HG03066 (cell line): Measurements from ENCODE around the gene AOX1.
"Not testable (repeated sequence)": the region's sequence is repeated elsewhere in the genome, so short reads cannot be mapped to it uniquely, and the experiment has no call there.

Source experiments
- ATAC-seq: cut with Tn5 transposase; IDR thresholded peaks from one replicate; pipeline ENCODE4 v1.9.1; 2021; ENCODE audit warnings: low read depth; ENCODE audit not compliant: unreplicated experiment

The AOX1 gene

DNA sequence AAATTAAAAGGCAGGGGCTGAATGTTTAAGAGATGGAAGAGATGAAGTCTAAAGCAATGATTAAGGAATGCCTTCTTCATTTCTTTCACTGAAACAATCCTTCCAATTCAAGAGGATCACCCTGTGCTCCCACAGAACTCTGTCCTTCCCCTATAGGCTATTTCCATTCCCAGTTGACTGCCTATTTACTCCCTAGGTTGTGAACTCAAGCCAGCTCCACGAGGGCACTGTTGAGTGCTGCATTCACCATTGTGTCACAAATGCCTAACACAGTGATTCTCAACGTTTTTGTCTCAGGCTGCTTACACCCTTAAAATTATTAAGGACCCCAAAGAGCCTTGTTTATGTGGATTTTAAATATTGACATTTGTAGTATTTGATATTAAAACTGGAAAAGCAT is 112.4 kb downstream of the AOX1 start:
- no peak for ATAC-seq

- ATAC-seq: no peak
These were observed 113.5 kb downstream of the AOX1 start for GRCh38 chr2:200699310-200699709.

DNA sequence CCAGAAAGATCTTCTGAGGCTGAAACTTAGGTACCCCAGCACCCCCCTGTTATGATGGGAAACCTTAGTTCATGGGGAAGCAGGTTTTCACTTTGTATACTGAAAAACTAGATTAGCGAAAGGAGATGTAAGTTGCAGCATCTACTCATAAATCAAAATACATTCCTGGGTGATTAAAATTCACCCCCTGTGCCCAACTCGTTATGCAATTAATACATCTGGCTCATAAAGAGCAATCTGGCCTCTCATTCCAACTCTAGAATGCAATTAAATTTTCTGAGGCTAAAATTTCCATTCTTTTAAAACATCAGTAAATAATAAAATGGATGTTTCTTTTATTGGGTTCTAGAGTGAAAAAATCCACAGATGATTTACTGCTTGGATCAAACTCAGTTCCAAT is 115.0 kb downstream of the AOX1 start:
- ATAC-seq: no peak

DNA sequence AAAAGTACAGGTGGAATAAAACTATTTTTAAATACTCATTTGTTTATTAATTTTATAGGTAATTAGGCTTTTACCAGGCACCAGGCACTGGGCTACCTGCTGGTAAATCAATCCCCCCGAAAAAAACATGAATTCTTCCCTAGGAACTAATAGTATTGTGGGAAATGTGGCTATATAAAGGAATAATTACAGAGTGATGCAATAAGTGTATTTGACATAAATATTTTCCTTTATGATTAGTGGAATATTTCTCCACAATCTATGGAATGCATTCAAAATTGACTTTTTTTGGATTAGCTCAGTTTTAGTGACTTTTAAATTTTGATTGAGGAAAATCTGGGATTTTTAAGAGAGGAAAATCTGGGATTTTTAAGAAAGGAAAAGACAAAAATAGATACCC is 116.2 kb downstream of the AOX1 start:
- no peak for ATAC-seq

DNA sequence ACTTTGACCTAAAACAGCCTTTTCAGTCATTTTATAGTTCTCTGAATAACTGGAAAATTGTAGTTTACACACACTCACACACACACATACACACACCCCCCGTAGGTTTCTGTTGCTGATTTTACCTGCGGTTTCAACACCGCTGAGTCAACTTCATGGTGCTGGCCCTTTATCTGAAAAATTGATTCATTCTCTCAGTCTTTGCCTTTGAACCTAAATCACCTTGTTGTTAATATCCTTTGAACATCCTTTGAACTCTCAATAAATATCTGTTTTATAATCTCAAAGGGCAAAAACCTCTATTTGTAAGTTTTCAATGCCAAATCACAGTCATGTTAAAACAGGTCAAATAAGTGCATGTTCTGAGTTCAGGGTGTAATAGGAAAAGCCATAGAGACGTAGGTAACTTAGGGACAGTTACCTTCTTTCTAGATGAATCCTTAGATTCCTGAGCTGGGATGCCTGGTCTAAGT is 116.9 kb downstream of the AOX1 start:
- no peak for ATAC-seq

DNA sequence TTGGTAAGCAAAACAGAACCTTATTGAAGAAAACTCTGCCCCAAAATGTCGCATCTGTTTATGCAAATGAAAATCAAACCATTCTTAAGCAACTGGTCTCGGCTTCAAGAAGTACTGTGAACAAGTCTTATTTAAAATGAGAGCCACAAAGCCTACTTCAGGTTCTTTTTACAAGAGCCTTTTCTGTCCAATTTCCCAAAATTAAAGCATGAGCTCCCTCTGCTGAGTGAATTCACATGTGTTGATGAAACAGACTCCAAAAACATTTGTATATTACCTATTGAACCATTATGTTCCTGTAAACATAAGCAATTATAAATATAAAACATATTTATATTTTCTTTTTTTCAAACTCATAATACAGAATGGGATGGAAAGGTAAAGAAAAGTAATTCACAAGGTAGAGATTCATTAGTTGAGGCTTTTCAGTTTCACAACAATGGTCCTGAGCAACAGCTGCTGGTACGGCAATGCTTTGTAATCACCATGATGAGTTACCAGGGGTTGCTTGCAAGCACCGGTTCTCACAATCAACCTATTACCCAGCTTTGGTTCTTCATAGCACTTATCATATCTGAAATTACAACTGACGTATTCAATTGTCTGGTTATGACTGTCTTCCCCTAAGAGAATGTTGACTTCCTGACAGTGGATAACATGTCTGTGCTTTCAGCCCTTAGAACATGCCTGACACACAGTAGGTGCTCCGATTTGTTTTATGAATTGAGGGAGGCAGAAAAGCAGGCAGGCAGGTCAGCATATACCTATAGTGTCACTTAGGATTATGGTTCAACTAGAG is 117.5 kb downstream of the AOX1 start:
- ATAC-seq: no peak

- ATAC-seq: no peak
These were observed 118.3 kb downstream of the AOX1 start for GRCh38 chr2:200703926-200704637.

DNA sequence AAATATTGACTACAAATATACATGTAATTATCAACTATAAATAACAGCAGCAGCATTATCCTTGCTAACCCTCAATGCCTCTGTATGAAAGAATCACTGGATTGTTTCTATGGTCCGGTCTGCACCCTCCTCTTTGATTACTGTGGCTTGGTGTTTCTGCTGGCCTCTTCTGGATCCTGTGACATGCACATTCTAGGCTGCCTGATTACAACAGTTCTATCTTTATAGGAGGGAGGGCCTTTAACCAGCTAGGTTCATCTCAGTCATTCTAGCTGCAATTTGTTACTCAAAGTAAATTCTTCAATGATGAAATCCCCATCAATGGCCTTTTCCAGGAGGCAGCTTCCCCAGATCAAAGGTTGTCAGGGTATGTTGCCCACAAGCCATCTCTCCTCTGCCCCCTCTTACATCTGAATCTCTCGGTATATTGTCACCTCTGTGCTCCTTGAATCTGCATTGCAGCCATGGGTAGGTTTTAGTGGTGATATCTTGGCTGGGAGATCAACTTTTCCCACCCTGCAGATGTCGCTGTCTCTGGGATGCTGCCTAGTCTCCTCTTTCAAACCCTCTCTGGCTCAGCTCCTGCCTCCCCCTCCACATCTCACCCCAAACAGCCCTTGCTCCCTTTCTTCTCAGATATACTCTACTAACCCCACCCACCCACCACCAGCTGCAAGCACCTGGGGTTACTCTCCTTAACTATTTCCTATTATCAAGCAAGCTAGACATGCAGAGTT is 119.7 kb downstream of the AOX1 start:
- ATAC-seq: no peak

GRCh38 chr2:200708943-200709342 is 123.1 kb downstream of the AOX1 start:
- ATAC-seq: no peak

DNA sequence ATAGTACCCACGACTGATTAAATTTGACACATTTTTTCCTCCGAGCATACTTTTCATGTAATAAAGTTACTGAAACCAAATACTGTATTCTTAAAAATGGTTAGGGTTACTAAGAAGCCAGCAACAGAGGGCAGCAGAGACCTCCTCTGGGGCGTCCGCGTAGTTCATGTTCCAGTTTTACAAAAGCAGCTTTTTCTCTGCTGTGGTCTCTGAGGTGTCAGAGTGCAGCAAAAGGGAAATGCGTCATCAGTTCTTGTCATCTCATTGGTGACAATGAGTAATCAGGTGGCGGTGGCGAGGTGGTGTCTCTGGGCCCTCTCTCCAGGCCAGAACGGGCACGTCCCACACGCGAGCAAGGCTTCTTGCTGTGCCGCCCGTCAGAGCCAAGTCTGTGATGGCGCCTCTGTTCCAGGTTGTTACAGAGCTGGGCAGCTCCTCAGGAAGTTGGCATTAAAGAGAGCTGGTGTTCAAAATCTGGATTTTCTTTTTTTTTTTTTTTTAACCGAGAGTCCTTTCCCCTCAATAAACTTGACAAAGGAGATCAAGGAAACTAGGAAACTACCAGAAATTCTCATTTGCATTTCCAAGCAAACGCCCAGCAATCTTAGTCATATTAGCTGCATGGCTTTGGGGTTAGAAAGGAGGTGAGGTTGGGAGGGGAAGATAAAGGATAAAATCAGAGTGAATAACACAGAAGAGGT is 127.3 kb downstream of the AOX1 start:
- ATAC-seq: peak; percentile 100

GRCh38 chr2:200713704-200714064 is 127.9 kb downstream of the AOX1 start:
- no peak for ATAC-seq

DNA sequence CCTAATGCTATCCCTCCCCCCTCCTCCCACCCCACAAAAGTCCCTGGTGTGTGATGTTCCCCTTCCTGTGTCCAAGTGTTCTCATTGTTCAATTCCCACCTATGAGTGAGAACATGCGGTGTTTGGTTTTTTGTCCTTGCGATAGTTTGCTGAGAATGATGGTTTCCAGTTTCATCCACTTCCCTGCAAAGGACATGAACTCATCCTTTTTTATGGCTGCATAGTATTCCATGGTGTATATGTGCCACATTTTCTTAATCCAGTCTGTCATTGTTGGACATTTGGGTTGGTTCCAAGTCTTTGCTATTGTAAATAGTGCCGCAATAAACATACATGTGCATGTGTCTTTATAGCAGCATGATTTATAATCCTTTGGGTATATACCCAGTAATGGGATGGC is 129.2 kb downstream of the AOX1 start:
- ATAC-seq: not testable (repeated sequence)

DNA sequence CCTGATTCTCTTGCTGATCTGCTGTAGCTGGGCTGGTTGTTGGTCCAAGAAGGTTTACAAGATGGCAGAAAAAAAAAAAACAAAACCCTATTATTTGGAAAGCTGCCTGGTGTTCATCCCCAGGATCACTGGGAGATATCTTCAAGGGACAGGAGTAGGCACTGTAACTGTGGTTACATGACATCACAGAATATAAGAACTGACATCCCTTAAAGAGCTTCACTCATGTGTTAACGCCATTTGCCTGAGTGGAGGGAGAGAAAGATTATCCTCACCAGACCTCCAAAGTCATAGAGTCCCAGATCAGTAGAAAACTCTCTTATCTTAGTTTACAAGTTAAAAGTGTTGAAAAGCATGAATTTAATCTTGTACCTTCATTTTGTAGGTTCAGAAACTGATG is 130.6 kb downstream of the AOX1 start:
- ATAC-seq: no peak
